Tibial nerve (tissue), 3 donors: ENCODE data around the gene DYRK2.

ENCODE experiments used
- CTCF ChIP-seq, 5 experiments: fragments of 200-600 bp in 3 of 5; fragments of 450-650 bp in 2 of 5; sonication (generic) in 3 of 5; IDR thresholded peaks; one replicate each; pipeline ENCODE4 v1.5.1; 2016 to 2019; ENCODE audit warnings: antibody characterized with exemption in 5 of 5, mild to moderate bottlenecking in 3 of 5, moderate library complexity in 2 of 5
- POLR2A ChIP-seq, 2 donors: fragments of 450-650 bp; IDR thresholded peaks; one replicate each; pipeline ENCODE4 v1.6.1; 2017; ENCODE audit warnings: antibody characterized with exemption in 2 of 2, mild to moderate bottlenecking in 2 of 2, moderate library complexity in 2 of 2

- TF ChIP-seq CTCF (IDR thresholded peaks at IDR 0.05) (no peak), POLR2A (IDR thresholded peaks at IDR 0.05) (no peak)
These were observed 1.8 kb upstream of the DYRK2 start for GRCh38 chr12:67646775-67647174.
